NCI-H82 treated with DMSO at 0.1 percent for 48 hours (cell line): ENCODE data around the gene STKLD1.
"Not testable (repeated sequence)": the region's sequence is repeated elsewhere in the genome, so short reads cannot be mapped to it uniquely, and the experiment has no call there.

ENCODE experiments used
- DNase-seq: peaks from one replicate; lab custom pipeline; 2025; ENCODE audit not compliant: unreplicated experiment; lab: John Stamatoyannopoulos, UW

The STKLD1 gene

DNA sequence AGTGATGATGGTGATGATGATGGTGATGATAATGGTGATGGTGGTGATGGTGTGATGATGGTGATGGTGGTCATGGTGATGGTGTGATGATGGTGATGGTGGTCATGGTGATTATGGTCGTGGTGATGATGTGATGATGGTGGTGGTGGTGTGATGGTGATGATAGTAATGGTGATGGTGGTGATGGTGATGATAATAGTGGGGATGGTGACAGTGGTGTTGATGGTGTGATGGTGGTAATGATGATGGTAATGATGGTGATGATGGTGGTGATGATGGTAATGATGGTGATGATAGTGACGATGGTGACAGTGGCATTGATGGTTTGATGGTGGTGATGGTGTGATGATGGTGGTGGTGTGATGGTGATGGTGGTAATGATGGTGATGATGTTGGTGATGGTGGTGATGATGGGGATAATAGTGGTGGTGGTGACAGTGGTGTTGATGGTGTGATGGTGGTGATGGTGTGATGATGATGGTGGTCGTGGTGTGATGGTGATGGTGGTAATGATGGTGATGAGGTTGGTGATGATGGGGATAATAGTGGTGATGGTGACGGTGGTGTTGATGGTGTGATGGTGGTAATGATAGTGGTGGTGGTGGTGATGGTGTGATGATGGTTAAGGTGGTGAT lies 6.5 kb downstream of the STKLD1 start:
- DNase-seq, result no peak

DNA sequence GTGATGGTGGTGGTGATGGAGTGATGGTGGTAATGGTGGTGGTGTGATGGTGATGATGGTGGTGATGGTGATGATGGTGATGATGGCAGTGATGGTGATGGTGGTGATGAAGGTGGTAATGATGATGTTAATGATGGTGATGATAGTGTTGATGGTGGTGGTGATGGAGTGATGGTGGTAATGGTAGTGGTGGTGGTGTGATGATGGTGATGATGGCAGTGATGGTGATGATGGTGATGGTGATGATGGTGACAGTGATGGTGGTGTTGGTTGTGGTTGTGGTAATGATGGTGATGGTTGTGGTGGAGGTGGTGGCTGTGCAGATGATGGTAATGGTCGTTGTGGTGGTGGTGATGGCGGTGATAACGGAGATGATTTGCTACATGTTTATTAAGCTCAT lies 7.3 kb downstream of the STKLD1 start:
- no peak for DNase-seq

DNA sequence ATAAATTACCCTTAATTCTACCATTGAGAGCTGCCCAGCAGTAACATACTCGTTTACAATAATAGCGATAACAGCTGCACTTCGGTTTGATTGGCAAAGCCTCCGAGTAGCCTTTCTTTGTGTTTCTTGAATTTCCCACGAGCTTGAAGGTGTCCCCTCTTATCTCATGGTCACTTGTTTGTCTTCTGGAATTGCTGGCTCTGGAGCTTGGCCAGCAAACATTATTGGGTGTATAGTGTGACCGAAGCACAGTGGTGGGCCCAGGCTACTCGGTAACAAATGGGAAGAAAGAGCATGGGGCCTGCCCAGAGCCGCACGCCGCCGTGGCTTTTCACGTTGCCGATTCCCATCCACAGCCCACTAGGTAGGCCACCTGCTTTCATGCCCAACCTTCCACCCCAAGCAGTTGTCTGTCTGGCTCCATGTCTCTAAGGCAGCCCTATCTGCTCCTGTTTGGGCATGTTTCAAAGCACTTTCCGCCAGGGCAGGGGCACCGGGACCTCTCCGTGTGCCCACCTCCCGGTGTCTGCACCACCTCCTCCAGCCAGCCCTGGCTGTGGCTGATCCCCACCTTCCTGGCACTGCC lies 8.7 kb downstream of the STKLD1 start:
- no peak for DNase-seq

DNA sequence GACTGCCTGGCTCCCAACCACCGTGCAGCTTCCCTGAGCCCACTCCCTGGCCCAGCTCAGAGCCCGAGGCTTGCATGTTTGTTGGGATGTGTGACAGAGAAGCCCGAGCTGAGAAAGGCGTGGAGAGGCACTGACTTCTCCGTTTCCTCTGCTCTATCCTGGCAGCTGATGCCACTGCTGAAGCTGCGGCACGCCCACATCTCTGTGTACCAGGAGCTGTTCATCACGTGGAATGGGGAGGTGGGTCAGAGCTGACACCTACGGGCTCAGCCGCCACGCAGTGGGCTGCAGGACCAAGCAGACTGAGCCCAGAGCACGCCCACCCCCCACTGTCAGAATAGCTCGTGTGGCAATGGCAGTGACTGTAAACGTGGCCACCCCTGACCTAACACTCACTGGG lies 9.3 kb downstream of the STKLD1 start:
- DNase-seq, result no peak

DNA sequence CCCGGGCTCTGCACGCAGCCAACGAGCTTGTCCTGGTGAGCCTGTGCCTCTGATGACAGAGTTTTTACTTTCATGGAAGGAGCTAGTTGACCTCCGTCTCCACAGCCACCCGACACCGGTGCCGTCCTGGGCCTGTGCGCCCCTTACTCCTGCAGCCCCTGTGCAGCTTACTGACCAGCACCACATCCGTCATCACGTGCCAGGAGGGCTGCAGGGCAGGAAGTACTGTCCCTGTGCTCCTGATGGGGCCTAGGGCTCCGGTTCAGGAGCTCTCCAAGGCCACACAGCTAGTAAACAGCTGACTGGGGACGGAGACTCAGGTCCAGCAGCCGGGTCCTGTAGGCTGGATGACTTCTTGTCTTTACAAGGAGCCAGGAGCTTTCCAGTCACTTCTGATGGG lies 10.2 kb downstream of the STKLD1 start:
- DNase-seq, result no peak

DNA sequence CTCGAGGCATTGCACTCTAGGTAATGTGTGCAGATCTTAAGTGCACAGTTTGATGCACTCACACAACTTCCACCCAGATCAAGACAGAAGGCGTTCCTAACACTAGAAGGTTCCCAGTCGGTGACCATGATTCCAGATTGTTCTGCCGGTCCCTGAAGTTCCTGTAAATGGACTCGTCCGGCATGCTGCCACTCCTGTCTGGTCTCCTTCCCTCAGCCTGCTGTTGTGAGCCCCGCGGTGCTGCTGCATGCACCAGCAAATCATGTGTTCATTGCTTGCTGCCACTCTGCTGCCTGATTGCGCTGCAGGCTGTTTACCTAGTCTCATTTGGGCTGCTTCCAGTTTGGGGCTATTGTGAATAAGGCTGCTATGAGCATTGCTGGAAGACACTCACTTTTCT lies 11.5 kb downstream of the STKLD1 start:
- no peak for DNase-seq

DNA sequence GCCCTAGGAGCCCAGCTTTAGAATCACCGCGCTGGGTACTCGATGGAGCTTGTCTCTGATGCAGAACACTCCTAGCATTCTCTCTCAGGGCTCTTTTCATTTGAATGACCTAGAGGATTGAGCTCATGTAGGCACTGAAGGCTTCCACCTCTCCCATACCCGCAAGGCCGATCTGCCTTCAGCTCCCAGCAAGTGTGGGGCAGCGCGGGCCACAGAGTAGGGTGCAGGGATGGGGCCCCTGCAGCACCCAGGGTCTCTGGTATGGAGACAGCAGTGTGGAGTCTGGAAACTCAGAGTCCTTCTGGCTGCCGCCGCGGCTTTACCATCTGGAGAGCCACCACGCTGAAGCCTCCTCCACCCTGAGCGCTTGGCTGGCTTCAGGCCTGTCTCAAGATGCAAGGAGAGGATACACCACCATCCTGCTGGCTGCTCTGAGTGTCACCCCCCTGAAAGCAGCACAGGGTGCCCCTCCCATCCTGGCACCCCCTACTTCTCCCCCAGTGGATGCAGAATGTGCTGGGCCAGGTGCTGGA lies 12.9 kb downstream of the STKLD1 start:
- no peak for DNase-seq

DNA sequence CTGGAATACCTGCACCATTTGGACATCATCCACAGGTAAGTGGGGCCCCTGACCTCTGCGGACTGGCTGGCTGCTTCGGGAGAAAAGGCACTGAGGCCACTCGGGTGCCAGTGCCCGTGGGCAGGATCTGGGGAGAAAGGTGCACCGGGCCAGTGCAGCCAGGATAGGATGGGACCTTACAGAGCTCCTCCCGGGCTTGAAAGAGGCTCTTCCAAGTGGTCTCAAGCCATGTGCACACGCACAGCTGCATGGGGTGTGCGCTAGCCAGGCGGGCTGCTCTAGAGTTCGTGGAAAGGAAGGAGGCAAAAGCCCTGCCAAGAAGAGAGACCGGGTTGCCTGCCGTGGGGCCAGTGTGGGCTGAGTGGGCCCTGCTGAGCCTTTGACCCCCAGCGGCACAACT lies 13.4 kb downstream of the STKLD1 start:
- no peak for DNase-seq

DNA sequence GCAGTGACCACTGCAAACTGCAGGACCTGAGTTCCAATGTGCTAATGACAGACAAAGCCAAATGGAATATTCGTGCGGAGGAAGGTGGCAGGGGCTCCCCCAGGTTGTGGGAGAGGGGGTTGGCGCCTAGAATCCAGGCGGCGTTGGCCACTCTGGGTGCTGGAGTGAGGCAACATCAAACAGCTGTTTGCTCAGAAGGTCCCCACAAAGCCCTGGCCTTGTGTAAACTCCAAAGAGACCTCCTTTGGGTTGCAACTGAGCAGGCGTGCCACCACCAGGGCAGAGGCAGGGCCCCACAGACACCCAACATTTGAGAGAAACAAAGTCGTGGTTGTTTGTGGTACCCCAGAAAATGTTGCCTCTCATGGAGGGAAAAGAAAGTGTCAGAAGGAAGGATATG lies 14.5 kb downstream of the STKLD1 start:
- DNase-seq, result no peak

DNA sequence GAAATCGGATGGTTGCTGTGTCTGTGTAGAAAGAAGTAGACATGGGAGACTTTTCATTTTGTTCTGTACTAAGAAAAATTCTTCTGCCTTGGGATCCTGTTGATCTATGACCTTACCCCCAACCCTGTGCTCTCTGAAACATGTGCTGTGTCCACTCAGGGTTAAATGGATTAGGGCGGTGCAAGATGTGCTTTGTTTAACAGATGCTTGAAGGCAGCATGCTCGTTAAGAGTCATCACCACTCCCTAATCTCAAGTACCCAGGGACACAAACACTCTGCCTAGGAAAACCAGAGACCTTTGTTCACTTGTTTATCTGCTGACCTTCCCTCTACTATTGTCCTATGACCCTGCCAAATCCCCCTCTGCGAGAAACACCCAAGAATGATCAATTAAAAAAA lies 15.3 kb downstream of the STKLD1 start:
- DNase-seq, result not testable (repeated sequence)

DNA sequence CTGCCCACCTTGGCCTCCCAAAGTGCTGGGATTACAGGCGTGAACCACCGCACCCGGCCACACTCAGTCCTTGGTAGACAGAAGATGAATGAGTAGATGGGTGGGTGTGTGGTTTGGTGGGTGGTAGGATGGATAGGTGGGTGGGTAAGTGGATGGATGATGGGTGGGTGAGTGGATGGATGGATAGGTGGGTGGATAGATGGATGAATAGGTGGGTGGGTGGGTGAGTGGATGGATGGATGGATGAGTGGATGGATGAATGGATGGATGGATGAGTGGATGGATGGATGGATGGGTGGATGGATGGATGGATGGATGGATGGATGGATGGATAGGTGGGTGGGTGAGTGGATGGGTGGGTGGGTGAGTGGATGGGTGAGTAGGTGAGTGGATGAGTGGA lies 16.1 kb downstream of the STKLD1 start:
- DNase-seq, result not testable (repeated sequence)

DNA sequence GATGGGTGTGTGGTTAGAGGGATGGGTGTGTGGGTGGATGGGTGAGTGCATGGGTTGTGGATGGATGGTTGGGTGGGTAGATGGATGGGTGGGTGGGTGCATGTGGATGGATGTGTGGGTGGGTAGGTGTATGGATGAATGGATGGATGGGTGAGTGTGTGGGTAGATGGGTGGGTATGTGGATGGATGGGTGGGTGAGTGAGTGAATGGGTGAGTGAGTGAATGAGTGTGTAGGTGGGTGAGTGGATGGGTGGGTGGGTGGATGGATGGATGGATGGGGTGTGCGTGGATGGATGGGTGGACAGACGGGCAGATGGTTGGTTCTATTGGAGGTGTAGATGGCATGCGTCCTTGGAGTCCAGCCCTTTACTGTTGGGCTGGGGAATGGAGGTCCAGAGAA lies 17.2 kb downstream of the STKLD1 start:
- no peak for DNase-seq

DNA sequence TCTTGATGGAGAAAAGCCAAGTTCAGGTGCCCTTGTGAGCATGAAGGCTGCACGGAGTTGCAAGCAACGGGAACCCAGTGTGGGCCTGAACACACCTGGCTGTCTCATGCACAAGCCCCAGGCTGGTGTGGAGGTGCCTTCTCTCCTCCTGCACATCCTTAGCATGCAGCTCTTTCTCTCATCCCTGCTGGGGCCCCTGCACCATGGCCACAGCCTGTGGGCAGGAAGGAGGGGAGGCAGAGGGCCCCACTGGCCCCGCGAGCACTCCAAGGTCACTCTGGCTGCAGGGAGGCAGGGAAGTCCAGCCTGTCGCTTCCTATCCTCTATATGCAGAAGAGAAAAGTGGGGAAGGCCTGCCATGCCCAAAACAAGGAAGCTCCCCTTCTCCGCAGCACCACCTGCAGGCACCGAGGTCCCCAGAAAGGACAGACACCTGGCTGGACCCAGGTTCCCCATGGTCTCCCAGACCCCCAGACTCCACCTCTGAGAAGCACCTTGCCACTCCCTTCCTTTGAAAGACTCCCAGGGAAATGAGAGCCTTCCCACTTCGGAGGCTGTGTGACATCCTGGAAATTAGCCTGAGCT lies 18.6 kb downstream of the STKLD1 start:
- DNase-seq, result no peak

DNA sequence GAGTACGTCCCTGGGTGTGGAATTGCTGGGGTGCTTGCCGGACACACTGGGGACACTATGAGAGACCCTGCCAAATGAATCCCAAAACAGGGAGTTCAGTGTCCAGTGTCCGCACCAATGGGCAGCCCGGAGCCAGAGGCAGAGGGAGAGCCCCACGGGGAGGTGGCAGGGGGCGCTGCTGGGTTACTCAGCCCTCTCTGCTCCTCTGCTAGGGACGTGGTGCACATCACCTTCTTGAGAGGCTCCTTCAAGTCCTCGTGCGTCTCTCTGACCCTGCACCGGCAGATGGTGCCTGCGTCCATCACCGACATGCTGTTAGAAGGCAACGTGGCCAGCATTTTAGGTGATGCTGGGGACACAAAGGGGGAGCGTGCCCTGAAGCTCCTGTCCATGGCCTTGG lies 20.8 kb downstream of the STKLD1 start:
- no peak for DNase-seq

DNA sequence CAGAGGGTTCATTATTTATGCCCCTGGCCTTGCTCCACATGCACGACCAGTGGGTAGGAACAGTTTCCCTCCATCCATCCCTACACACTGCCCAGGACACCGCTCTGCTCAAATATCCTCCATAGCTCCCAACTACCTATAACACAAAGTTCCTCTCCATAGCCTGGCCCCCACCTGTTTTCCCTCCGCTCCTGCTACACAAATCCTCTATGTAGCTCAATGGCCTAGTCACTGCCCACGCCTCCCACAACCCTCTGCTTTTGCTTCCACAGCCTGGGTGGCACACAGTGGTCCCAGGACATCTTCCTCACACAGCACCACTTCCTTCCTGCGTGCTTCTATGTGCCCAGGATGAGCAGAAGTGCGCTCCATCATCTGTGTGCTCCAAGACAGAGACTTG lies 21.2 kb downstream of the STKLD1 start:
- DNase-seq, result no peak

DNA sequence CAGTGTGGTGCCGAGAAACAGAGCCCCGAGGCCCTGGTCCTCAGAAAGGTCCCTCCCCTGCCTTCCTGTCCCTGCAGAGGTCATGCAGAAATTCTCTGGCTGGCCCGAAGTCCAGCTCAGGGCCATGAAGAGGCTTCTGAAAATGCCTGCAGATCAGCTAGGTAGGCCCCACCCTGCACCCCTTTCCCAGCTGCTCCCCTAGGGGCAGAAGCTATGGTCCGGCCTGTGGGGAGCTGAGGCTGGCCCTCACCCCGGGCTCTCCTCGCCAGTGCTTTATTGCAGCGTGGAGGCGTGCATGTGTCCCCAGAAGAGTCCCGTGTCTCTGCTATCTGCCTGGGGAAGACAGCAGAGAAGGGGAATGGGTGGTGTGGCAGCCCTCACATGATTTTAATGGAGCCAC lies 21.7 kb downstream of the STKLD1 start:
- no peak for DNase-seq

DNA sequence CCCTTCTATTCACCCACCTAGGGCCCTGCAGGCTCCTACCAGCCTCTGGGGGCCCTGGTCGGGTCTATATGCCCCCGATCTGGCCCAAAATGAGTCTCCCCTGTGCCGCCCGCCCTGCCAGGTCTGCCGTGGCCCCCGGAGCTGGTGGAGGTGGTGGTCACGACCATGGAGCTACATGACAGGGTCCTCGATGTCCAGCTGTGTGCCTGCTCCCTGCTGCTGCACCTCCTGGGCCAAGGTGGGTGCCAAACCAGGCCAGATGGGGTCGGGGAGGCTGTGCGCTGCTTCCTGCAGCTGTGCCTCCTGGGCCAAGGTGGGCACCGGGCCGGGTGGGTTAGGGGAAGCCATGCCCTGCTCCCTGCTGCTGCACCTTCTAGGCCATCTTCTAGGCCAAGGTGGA lies 24.1 kb downstream of the STKLD1 start:
- DNase-seq, result no peak

DNA sequence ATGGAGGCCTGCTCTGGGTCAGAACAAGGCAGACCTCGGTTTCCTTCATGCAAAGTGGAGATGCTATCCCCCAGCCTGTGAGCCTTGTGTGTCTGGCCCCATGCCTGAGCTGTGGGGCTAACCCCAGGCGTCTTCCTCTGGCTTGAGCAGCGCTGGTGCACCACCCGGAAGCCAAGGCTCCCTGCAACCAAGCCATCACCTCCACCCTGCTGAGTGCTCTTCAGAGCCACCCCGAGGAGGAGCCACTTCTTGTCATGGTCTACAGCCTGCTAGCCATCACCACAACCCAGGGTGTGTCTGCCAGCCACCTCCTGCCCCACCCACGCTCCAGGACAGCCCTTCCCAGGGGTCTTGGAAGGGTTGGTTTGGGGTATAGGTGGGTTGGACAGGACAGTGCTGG lies 25.4 kb downstream of the STKLD1 start:
- no peak for DNase-seq

DNA sequence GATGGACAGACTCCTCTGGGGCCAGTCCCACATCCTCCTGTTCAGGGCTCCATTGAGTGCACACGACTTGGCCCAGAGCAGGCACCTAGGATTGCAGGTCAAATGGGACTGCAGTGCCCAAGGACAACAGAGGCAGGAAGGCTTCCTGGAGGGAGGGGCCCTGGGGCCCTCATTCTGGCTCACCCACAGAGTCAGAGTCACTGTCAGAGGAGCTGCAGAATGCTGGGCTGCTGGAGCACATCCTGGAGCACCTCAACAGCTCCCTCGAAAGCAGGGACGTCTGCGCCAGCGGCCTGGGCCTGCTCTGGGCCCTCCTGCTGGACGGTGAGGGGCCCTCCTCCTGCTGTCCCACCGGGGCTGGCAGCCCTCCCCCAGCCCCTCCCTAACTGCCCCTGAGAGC lies 26.5 kb downstream of the STKLD1 start:
- no peak for DNase-seq

DNA sequence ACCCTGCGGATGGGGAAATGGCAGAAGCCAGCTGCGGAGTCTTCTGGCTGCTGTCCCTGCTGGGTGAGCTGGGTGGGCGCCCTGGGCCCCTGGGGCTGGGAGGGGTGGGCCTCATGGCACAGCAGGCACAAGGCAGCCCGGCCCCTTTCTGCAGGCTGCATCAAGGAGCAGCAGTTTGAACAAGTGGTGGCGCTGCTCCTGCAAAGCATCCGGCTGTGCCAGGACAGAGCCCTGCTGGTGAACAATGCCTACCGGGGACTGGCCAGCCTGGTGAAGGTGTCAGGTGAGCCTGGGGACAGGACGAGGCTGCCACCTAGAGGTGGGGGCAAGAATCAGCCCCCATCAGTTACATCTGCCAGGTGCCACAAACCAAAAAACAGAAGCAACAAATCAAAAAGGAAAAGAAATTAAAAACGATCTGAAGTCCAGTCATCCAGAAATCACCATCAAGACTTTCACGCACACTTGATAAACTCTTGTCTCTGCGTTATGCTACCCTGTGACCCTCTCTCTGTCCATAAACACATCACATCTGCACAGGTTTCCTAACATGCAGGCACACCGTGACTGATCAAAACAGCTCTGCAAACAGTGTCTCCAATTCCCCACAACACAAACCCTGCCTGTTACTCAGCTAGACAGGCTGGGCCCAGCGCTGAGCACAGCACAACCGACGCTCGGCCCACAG lies 27.7 kb downstream of the STKLD1 start:
- DNase-seq, result no peak

DNA sequence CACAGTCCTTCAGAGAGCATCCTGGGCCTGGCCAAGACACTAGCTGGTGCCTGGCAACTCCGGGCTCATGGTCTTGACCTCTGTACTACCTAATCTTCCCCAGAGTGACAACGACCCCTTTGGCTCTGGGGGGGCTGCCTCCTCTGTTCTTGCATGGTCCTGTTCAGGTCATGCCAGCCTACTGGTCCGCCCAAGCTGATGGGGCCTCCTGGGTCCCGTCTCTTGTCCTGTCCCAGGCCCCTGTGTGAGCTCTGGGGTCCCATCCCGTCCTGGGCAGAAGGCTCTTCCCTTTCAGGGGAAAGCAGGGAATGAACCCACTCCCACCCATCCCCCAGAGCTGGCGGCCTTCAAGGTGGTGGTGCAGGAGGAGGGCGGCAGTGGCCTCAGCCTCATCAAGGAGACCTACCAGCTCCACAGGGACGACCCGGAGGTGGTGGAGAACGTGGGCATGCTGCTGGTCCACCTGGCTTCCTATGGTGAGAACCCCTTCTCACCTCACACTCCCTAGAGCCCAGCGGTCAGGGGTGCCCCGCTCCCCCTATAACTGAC lies 28.4 kb downstream of the STKLD1 start:
- no peak for DNase-seq
